H1 (cell line): ENCODE results near the gene INHBB. TPM values are rescaled to one million over a fixed set of nuclear protein-coding genes. Genes with fewer than 3 reads are reported as not detected.

Source experiments
- CTCF ChIA-PET: fragments of 300-600 bp; sonication (Branson Sonifier 250); formaldehyde crosslinking; loops from one replicate; lab custom pipeline; 2021; ENCODE audit not compliant: partially characterized antibody; lab: Charles Lee
- POLR2A ChIA-PET: fragments of 300-600 bp; sonication (Branson Sonifier 250); formaldehyde crosslinking; loops from one replicate; lab custom pipeline; 2021; ENCODE audit warnings: inconsistent platforms; ENCODE audit not compliant: partially characterized antibody; lab: Charles Lee
- DNase-seq, 2 experiments: peaks; one replicate each; pipeline versions ENCODE4 v3.0.0 to v3.0.0-alpha.2; 2010 to 2022; ENCODE audit warnings: low spot score in 2 of 2, low read depth in 1 of 2, mixed read lengths in 1 of 2
- FAIRE-seq: peaks from 2 replicates; lab custom pipeline; 2011; peaks lifted over from hg19 to GRCh38; lab: Jason Lieb, UNC
- H2AFZ ChIP-seq: 2 replicates; pipeline ENCODE4 v1.8.1; 2012; ENCODE audit warnings: low read length, inconsistent platforms
- H2AK5ac ChIP-seq: 2 replicates; pipeline ENCODE4 v1.6.1; 2013; ENCODE audit warnings: low read depth, low read length
- H2BK120ac ChIP-seq: replicated peaks from 2 replicates; pipeline ENCODE3; 2013; ENCODE audit warnings: low read depth, low read length, inconsistent platforms
- H2BK12ac ChIP-seq: 2 replicates; pipeline ENCODE4 v1.6.1; 2013; ENCODE audit warnings: low read depth, low read length
- H2BK15ac ChIP-seq: 2 replicates; pipeline ENCODE4 v1.6.1; 2013; ENCODE audit warnings: low read length
- H2BK20ac ChIP-seq: 2 replicates; pipeline ENCODE4 v1.6.1; 2013; ENCODE audit warnings: low read length
- H2BK5ac ChIP-seq: 2 replicates; pipeline ENCODE4 v1.6.1; 2013; ENCODE audit warnings: low read depth, low read length
- H3K14ac ChIP-seq: 2 replicates; pipeline ENCODE4 v1.6.1; 2013; ENCODE audit warnings: inconsistent platforms; ENCODE audit not compliant: insufficient read length
- H3K18ac ChIP-seq: 2 replicates; pipeline ENCODE4 v1.6.1; 2013; ENCODE audit warnings: low read length; ENCODE audit errors: extremely low read depth
- H3K23ac ChIP-seq: 2 replicates; pipeline ENCODE4 v1.6.1; 2013; ENCODE audit warnings: inconsistent platforms; ENCODE audit not compliant: insufficient read length
- H3K23me2 ChIP-seq: 2 replicates; pipeline ENCODE4 v1.6.1; 2013; ENCODE audit warnings: low read depth, low read length
- H3K27ac ChIP-seq: 2 replicates; pipeline ENCODE4 v1.6.1; 2011; ENCODE audit warnings: low read depth, low read length, inconsistent platforms
- H3K27me3 ChIP-seq, 4 experiments: replicated peaks in 1 of 4; 1 replicate in 1 of 4; 2 replicates in 3 of 4; pipeline versions ENCODE4 v1.6.1 to v1.8.1; 2011 to 2013; ENCODE audit warnings: low read length in 3 of 4, mild to moderate bottlenecking in 3 of 4, inconsistent platforms in 2 of 4, mixed read lengths in 2 of 4, moderate library complexity in 1 of 4; ENCODE audit not compliant: control insufficient read depth in 3 of 4, insufficient read depth in 3 of 4; ENCODE audit errors: extremely low read depth in 1 of 4
- H3K36me3 ChIP-seq, 4 experiments: 2 replicates each; pipeline versions ENCODE4 v1.6.1 to v1.8.1; 2011 to 2013; ENCODE audit warnings: mild to moderate bottlenecking in 4 of 4, low read length in 3 of 4, moderate library complexity in 2 of 4, control low read depth in 1 of 4, inconsistent platforms in 1 of 4; ENCODE audit not compliant: insufficient read depth in 4 of 4, control insufficient read depth in 2 of 4
- H3K4ac ChIP-seq: replicated peaks from 2 replicates; pipeline ENCODE3; 2013; ENCODE audit warnings: low read length, low read depth, mixed read lengths, inconsistent platforms; ENCODE audit not compliant: insufficient read length
- H3K4me1 ChIP-seq, 4 experiments: replicated peaks in 1 of 4; 1 replicate in 1 of 4; 2 replicates in 3 of 4; pipeline versions ENCODE4 v1.6.1 to v1.8.1; 2011 to 2013; ENCODE audit warnings: low read length in 3 of 4, inconsistent platforms in 2 of 4, mixed read lengths in 1 of 4; ENCODE audit not compliant: insufficient read depth in 4 of 4, control insufficient read depth in 3 of 4
- H3K4me2 ChIP-seq, 2 experiments: 2 replicates each; pipeline versions ENCODE4 v1.6.1 to v1.8.1; 2011 to 2013; ENCODE audit warnings: low read depth in 2 of 2, low read length in 2 of 2, control low read depth in 1 of 2, inconsistent platforms in 1 of 2, mild to moderate bottlenecking in 1 of 2; ENCODE audit not compliant: insufficient read depth in 1 of 2
- H3K4me3 ChIP-seq, 4 experiments: fragments of 200-600, 300-600 bp in 1 of 4; sonication (generic), shearing (Covaris generic), sonication (Bioruptor Twin) in 1 of 4; 2 replicates each; pipeline versions ENCODE4 v1.5.1 to v1.8.1; 2011 to 2016; ENCODE audit warnings: low read length in 4 of 4, low read depth in 3 of 4, control low read depth in 2 of 4, inconsistent platforms in 2 of 4, mild to moderate bottlenecking in 2 of 4, mixed read lengths in 1 of 4, moderate library complexity in 1 of 4; ENCODE audit not compliant: insufficient read depth in 2 of 4; ENCODE audit errors: extremely low read depth in 1 of 4
- H3K56ac ChIP-seq: replicated peaks from 2 replicates; pipeline ENCODE3; 2013; ENCODE audit warnings: low read depth, mild to moderate bottlenecking, mixed read lengths, low read length, inconsistent platforms; ENCODE audit not compliant: insufficient read length
- H3K79me1 ChIP-seq: 2 replicates; pipeline ENCODE4 v1.6.1; 2013; ENCODE audit warnings: low read depth, low read length, control low read depth
- H3K79me2 ChIP-seq, 2 experiments: 2 replicates each; pipeline versions ENCODE4 v1.6.1 to v1.8.1; 2012 to 2013; ENCODE audit warnings: low read length in 2 of 2, mild to moderate bottlenecking in 2 of 2, inconsistent platforms in 1 of 2; ENCODE audit not compliant: insufficient read depth in 2 of 2, control insufficient read depth in 1 of 2
- H3K9ac ChIP-seq, 4 experiments: replicated peaks in 1 of 4; 1 replicate in 1 of 4; 2 replicates in 3 of 4; pipeline versions ENCODE4 v1.6.1 to v1.8.1; 2011 to 2013; ENCODE audit warnings: low read depth in 3 of 4, low read length in 3 of 4, control low read depth in 2 of 4, mild to moderate bottlenecking in 2 of 4, moderate library complexity in 2 of 4, inconsistent platforms in 1 of 4; ENCODE audit errors: extremely low read depth in 1 of 4
- H3K9me3 ChIP-seq, 2 experiments: 2 replicates each; pipeline versions ENCODE4 v1.6.1 to v1.8.1; 2012 to 2013; ENCODE audit warnings: mild to moderate bottlenecking in 2 of 2, moderate library complexity in 2 of 2, control low read depth in 1 of 2, inconsistent platforms in 1 of 2, low read depth in 1 of 2, low read length in 1 of 2, mixed read lengths in 1 of 2; ENCODE audit not compliant: insufficient read depth in 2 of 2
- H4K20me1 ChIP-seq, 2 experiments: replicated peaks in 1 of 2; 2 replicates each; pipeline versions ENCODE3 to v1.8.1; 2011 to 2013; ENCODE audit warnings: inconsistent platforms in 2 of 2, low read length in 2 of 2, mild to moderate bottlenecking in 1 of 2; ENCODE audit not compliant: insufficient read depth in 2 of 2, control insufficient read depth in 1 of 2
- H4K5ac ChIP-seq: 2 replicates; pipeline ENCODE4 v1.6.1; 2013; ENCODE audit warnings: low read length, low read depth, mixed read lengths, inconsistent platforms; ENCODE audit not compliant: insufficient read length
- H4K8ac ChIP-seq: 2 replicates; pipeline ENCODE4 v1.8.0; 2013; ENCODE audit warnings: mild to moderate bottlenecking, moderate library complexity, low read length, inconsistent platforms; ENCODE audit not compliant: insufficient read depth; ENCODE audit errors: extremely low read depth
- H4K91ac ChIP-seq: replicated peaks from 2 replicates; pipeline ENCODE3; 2013; ENCODE audit warnings: low read length, mixed read lengths, inconsistent platforms; ENCODE audit not compliant: insufficient read length
- JUN ChIP-seq: IDR thresholded peaks from 2 replicates; pipeline ENCODE4 v1.6.1; 2011; ENCODE audit warnings: low read depth, mild to moderate bottlenecking, improper control_type of control experiment, low read length
- JUND ChIP-seq: IDR thresholded peaks from 2 replicates; pipeline ENCODE4 v1.6.1; 2011; ENCODE audit warnings: mild to moderate bottlenecking, improper control_type of control experiment, low read length
- RFX5 ChIP-seq: IDR thresholded peaks from 2 replicates; pipeline ENCODE4 v1.6.1; 2011; ENCODE audit warnings: low read depth, low read length, improper control_type of control experiment, borderline replicate concordance
- SRF ChIP-seq: IDR thresholded peaks from 2 replicates; pipeline ENCODE4 v1.6.1; 2011; ENCODE audit warnings: mild to moderate bottlenecking, low read depth, low read length, moderate library complexity
- TCF12 ChIP-seq: IDR thresholded peaks from 2 replicates; pipeline ENCODE4 v1.6.1; 2011; ENCODE audit warnings: low read depth, mild to moderate bottlenecking, low read length
- WGBS, 2 experiments: shearing (Covaris generic) in 1 of 2; methylation state at CpG; one replicate each; pipeline versions ENCODE4 v1.1.6 to v1.1.7; 2013 to 2015; ENCODE audit warnings: low lambda C conversion rate in 2 of 2, mixed read lengths in 2 of 2, inconsistent platforms in 1 of 2, low coverage in 1 of 2, missing lambda C conversion rate in 1 of 2; ENCODE audit not compliant: insufficient replicate concordance in 2 of 2, insufficient coverage in 1 of 2, insufficient read length in 1 of 2; ENCODE audit errors: extremely low coverage in 1 of 2, missing lambda C conversion rate in 1 of 2; 5-methylcytosine and 5-hydroxymethylcytosine counted together
- polyA plus RNA-seq, 7 experiments: library from polyadenylated mRNA; depleted of rRNA in 3 of 7; stranded (reverse) in 5 of 7; unstranded in 2 of 7; fragments of >200 nt in 5 of 7; fragments of 200-250 nt in 2 of 7; gene quantifications; 1 replicate in 5 of 7; 2 replicates in 1 of 7; 4 replicates in 1 of 7; pipeline versions ENCODE4 v1.2.1 to v1.2.3, GENCODE V29; 2011 to 2013; ENCODE audit warnings: missing spikeins in 2 of 7, mixed read lengths in 2 of 7
- total RNA-seq: library from RNA; stranded (reverse); fragmentation: NEBNext Ultra II Directional; extraction: Animal tissue kit (Norgen Biotek cat#: 25700); gene quantifications from 2 replicates; pipeline ENCODE4 v1.2.1, GENCODE V29; 2021
- TF ChIP-seq, protein P1 (sequence below): IDR thresholded peaks from 2 replicates; pipeline ENCODE4 v1.6.1; 2012; ENCODE audit warnings: inconsistent platforms

The INHBB gene
- total and polyA plus RNA-seq, 2 of the 8 experiments (the other 6 are each of a cell fraction or from before 2014, with no cell fraction given), result 0.30 to 0.32 TPM

DNA sequence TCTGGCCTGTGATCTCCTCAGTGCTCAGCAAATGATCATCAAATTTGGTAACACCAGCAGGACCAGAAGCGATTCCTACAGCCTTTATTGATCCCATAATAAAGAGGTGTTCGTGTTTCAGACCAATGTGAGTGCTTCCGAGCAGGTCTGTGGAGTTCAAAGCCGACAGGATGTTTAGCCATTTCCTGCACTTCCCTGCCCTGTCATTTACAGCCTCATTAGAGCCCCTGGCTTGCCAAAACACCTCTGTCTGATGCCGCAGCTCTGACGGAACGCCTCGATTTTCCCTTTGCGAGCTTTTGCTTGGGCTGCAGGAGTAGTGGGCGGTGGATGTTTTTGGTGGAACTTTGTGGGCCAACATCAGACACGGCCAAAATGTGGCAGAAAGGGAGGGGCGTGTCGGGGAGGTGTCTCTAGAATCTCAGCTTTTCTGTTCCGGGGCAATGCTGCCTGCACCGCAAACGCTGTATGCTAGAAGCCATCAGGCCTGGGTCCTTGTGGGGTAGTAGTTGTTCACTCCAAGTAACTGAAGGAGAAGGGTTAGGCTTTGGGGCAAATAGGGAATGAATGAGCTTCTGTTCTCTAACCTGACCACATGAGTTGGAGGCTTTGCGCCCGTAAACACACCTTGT, 26.1 kb upstream of the INHBB start:
- no peaks in the 10 kb centered on the region; a peak in 1 of 7 replicates for H3K4me1 ChIP-seq
- no peak overlapping the region for H2BK5ac ChIP-seq
- no peaks in the 10 kb centered on the region for H3K9me3 ChIP-seq
- no peak overlapping the region for H3K4me2 ChIP-seq
- no peak overlapping the region for H3K14ac ChIP-seq
- no peak overlapping the region for H3K18ac ChIP-seq
- H4K8ac ChIP-seq, result no peak overlapping the region
- H3K9ac ChIP-seq, result no peak overlapping the region
- H3K27ac ChIP-seq, result no peak overlapping the region
- H3K36me3 ChIP-seq, result no peaks in the 10 kb centered on the region
- WGBS, 2 experiments, result 87% methylated on average over 18 of the region's 18 CpGs; no CpG with 5 or more reads in 1 of the 2 experiments
- no peak overlapping the region for H2BK15ac ChIP-seq
- peaks cover 0 to 4% of the 10 kb centered on the region in 2 experiments for H4K20me1 ChIP-seq
- no peak overlapping the region for H2BK12ac ChIP-seq
- H2BK120ac ChIP-seq, result no peak overlapping the region
- H3K56ac ChIP-seq, result no peak overlapping the region
- H2AFZ ChIP-seq, result no peak overlapping the region
- no peak overlapping the region for H4K5ac ChIP-seq
- POLR2A ChIA-PET, result no interaction called here
- no peak for FAIRE-seq
- H2AK5ac ChIP-seq, result no peak overlapping the region
- no peak overlapping the region for H2BK20ac ChIP-seq
- H3K79me1 ChIP-seq, result no peaks in the 10 kb centered on the region
- H3K23me2 ChIP-seq, result no peaks in the 10 kb centered on the region; the same call in 1 of the 2 replicates
- H3K23ac ChIP-seq, result no peak overlapping the region
- no peak overlapping the region for H3K4ac ChIP-seq
- H3K4me3 ChIP-seq, result no peak overlapping the region
- CTCF ChIA-PET, result interaction anchor here (0.6 to 2.2 kb wide), 8 partner anchors 17 to 1521 kb away, joined by 3 to 4 read pairs (median 3); no protein-coding TSS in a partner anchor
- no peaks in the 10 kb centered on the region for H3K79me2 ChIP-seq
- peaks cover 0 to 14% (median 9%) of the 10 kb centered on the region in 4 experiments; a peak in 5 of 7 replicates for H3K27me3 ChIP-seq
- DNase-seq, result no peak
- H4K91ac ChIP-seq, result no peak overlapping the region
- TF ChIP-seq JUN (no peak), SRF (no peak), JUND (no peak), TCF12 (no peak), RFX5 (no peak)
- TF ChIP-seq, protein P1, sequence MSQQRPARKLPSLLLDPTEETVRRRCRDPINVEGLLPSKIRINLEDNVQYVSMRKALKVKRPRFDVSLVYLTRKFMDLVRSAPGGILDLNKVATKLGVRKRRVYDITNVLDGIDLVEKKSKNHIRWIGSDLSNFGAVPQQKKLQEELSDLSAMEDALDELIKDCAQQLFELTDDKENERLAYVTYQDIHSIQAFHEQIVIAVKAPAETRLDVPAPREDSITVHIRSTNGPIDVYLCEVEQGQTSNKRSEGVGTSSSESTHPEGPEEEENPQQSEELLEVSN, result no peak
